HG03469 (cell line): ENCODE data around the gene PDE11A.
A peak's percentile ranks its signal among the peaks of the same experiment; 100 is the strongest.

Experiments used
- ATAC-seq: cut with Tn5 transposase; IDR thresholded peaks from one replicate; pipeline ENCODE4 v1.9.1; 2021; ENCODE audit warnings: mild to moderate bottlenecking, moderate library complexity, moderate number of reproducible peaks; ENCODE audit not compliant: unreplicated experiment

The PDE11A gene

DNA sequence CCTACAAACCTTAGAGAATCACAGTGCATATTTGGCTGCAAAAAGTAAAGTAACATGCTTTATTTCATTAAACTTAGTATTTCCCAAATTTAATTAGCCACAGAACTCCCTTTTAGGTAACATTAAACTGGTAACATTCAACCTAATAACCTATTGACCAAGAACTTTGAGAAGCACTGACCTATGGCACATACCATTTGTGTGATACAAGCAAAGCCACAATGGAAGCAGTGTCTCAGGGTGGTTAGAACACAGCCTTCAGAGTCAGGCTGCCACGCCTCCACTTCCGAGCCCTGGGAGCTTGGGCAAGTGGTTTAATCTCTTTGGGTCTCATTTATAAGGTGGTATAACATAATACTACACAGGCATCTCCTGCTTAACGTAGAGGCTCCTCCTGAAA lies 301.4 kb downstream of the PDE11A start:
- ATAC-seq = no peak

DNA sequence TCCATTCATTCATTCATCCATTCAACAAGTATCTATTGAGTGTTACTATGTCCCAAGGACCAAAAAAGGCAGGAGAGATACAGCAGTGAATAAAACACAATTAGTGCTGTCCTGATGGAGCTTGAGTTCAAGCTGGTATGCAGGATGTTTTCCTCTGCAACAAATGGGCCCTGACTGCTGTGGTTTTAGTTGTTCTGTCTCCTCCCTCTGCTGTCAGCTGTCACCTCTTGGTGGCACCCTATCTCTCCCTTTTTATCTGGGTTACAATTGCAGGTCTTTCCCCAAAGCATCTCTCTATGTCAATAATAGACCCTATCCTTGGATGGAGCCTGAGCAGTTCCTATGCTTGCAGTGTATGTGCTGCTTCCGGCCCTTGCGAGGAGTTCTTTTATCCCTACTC lies 304.8 kb downstream of the PDE11A start:
- no peak for ATAC-seq

DNA sequence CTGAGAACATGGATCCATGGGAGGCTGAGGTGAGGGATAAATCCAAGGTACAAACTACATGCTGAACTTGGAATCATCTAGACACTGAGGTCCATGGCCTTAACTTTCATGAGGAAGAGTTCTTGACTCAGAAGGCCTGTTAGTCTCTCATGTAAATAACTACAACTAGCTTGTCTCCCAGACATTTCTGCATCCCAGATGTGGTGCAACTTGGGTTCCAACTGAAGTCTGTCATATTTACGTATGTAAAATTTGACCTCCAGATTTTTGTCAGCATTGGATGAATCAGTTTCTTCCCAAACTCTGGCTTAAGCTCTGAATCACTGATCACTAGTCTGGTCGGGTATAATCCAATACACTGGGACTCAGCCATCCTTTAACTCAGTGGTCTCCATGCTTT lies 306.9 kb downstream of the PDE11A start:
- no peak for ATAC-seq

DNA sequence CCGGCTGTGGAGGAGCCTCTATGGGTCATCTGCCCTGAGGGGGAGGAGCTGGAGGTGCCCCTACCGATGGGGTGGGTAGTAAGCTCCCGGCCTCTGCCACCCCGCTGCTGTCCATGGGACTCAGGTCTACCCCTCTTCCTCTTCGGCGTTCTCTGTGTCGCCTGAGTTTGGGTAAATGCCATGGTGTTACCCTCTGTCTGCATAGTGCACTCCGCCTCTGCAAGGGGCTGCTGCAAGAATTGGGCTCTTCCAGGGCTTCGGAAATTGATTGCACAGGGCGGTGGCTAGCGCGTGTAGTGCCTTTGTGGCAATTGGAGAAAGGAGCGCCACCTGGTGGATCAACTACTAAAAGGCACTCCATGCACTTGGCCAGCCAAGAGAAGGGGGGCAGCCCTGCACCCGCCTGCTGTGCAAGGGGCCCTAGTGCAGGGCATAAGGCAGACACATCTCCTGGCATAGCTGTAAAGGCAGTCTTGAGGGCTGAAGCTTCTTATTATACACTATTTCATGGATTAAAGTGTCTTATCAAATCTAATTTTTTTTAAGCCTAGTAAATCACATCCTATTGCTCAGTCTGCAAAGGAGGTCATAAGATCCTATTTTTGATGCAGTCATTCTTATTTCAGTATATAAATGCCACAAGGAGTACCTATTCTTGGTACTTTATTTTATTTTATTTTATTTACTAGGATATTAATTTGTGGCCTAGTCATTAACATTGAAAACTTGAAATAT lies 308.9 kb downstream of the PDE11A start:
- peak; percentile 92 for ATAC-seq

DNA sequence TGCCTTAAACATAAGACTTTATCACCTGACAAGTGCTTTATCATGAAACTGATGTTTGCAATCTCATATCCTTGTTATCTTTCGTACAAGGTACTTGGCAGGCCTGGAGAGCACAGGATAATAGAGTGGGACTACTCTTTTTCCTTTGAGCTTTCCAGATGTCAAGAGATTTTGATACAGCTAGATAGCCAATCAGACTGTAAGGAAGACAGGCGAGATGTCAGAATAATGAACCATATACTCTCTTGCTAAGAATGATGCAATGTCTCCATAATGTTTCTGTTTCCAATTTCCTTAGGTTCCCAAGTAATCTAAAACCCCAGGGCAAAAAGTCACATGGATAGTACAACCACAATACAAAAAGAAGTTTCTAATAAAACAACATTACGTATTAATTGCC lies 313.1 kb downstream of the PDE11A start:
- ATAC-seq = no peak

DNA sequence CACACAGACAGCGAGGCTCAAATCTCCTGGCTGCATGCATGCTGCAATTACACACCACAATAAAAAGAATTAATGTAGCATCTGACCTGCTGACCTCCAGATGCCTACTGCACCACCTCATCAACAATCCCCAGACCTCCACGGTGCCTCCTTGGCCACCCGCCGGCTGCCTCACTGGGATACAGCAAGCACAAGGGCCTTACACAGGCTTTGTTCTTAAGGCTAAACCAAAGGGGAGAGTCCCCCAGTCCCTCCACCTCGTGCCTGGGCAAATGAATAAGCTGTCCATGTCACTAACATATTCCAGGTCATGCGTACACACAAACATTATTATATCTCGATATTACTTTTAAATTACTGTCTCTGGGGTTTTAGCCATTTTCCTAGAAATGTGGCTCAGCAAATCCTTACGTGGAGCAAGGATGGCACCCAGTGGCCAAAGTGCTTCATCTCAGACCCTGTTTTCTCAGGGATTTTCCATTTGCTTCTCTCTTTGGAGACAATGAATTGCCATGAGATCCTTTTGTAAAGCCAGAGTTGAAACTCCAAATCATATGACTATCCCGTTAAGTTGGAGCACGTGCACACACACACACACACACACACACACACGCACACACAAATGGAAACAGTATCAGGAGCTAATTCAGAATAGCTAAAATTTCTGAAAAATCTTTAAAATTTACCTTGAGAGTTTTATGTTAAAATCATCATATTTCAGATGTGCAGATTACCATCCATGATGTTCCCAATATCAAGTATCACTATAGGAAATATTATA lies 313.8 kb downstream of the PDE11A start:
- ATAC-seq = no peak

DNA sequence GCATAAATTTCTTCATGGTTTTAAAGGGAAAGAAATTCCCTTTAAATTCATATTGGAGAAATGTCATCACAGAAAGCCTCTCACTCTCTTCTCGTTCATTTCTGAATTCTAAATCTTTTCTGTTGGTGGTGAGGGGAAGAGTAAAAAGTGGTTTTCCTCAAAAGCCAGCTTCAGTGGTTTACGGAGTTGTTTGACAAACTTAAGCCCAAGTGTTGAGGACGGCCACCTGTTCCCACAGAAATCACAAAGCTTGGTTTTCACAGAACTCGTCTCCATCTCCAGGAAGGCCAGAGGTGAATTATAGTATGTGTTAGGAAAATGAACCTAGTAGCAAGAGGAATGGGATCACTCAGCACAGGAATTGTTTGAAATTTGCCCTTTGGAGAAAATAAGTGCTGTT lies 316.2 kb downstream of the PDE11A start:
- no peak for ATAC-seq

DNA sequence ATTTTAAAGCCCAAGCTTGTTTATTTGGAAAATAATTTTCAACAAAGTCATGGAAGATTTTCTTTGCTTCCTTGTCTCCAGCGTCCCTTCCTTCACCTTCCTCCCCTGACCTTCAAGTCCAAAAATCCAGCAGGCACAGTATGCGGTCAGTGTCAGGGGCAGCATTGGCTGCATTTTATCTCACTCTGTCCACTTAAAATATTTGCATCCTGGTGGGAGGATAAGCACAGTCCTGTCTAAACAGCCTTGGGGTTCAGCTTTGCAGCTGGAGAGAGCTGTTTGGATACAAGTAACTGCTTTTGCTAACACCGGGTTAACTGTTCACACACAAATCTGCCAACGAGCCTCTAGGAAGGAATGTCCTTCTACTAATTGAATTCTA lies 318.1 kb downstream of the PDE11A start:
- ATAC-seq = no peak

DNA sequence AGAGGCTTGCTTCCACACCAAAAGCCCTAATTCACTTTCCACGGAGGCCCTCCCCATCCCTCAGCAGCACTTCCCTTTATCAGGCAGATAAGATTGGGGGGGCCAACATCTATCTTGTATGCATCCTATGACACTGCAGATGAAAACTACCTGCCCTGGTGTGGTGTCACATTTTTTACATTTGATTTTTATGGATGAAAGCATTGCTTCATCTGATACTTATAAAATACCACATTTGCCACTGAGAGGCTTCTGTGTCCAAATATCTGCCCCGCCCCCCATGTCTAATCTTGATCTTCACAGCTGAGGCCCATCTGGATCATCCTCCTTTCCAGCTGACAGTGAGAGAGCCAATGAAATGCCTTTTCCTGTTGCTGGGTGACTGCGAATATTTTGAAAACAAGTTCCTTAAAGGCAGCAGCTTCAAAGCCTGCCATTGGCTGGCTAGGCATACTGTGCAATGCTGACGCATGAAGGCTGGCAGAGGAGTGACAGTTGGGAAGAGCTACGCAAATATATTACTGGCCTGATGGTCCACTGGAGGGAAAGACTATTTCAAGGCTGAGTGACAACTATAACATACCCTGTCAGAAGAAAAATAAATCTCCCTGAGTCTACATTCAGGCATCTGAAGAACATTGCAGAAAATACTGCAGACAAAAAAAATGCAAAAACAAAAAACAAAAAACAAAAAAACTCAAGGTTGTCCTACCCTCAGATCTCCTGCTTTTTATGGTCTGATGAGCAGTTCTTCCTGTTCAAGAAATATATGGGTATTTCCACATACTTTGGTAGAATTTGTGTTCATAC lies 318.7 kb downstream of the PDE11A start:
- ATAC-seq = no peak

DNA sequence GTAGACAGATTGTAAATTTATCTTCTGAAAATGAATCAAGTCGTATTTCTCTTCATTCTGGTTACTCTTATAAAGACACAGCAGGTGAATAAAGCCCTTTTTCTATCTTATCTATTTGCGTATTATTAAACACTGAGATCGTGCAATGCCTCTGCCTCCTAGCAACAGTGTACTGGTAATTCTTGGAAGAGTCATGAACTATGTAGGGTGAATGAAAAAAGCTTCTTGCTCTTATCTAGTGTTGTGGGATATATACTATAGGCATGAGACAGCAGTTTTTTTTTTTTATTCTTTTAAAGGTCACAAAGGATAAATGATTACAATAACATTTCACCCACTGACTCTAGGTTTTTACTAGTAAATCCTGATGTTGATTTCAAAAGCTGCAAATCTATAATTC lies 324.2 kb downstream of the PDE11A start:
- ATAC-seq = no peak

DNA sequence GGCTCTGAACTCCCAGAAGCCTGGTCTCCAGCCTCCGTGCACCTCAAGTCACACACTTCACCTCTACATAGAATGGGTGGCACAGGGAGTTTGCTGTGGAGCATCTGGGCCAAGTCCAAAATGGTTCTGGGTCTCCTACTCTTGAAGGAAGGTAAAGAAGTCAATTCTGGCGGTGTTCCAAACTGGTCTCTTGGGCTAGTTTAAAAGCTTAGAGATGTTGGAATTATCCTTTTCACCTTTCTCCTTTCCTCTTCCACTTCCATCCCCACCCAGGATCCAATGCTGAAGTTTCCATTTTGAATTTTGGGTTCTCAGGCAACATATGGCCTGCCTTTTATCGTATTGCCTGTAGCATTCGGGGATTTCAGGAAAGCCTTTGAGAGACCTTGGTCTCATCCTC lies 325.2 kb downstream of the PDE11A start:
- no peak for ATAC-seq

DNA sequence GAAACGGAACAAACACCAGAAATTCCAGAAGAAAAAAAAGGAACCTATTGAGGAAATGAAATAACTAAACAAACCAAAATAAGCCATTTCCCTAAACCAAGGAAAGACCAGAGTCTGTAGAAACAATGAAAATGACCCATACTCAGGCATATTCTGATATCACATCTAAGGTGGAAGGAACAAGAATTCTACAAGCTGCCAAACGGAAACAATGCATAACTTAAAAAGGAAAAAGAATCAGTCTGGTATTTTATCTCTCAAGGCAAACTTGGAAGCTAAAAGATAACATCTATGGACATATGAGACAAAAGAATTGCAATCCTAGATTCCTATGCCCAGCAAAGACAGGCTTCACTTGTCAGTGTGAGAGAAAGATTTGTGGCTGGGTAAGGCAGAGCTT lies 326.2 kb downstream of the PDE11A start:
- ATAC-seq = no peak

DNA sequence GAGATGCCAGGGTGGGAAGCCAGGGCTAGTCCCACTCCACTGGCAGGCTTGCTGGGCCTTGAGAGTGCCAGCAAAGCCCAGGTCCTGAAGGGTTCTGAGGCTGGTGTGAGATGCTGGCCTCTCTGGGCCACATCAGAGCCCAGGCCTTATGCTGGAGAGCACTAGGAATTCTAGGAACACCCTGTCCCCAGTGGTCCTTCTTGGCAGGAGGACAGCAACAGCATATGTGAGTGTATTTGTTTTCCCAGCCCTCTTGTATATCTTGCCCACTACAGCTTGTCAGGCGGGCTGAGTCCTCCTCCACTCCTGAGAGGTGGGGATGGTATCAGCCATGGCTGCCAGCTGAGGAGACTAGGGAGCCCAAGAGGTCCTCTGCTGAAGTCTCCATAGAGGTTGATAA lies 327.0 kb downstream of the PDE11A start:
- no peak for ATAC-seq

DNA sequence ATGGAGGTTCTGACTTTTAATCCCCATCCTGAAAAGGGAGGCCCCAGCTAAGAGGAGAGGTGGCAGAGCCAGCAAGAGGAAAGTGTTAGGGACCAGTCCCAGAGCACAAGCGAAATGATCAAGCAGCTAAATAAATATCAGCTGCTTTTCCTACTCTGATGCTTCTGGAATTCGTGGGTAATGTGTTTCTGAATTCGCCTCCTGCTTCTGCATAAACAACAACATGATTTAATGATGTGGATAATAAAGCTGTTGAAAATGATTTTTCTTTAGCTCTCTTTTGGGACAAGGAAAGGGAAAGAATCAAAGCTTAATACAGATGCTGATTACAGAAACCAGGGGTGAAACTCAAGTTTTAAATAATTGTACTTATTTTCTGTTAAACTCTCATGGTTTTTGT lies 329.7 kb downstream of the PDE11A start:
- ATAC-seq = no peak

DNA sequence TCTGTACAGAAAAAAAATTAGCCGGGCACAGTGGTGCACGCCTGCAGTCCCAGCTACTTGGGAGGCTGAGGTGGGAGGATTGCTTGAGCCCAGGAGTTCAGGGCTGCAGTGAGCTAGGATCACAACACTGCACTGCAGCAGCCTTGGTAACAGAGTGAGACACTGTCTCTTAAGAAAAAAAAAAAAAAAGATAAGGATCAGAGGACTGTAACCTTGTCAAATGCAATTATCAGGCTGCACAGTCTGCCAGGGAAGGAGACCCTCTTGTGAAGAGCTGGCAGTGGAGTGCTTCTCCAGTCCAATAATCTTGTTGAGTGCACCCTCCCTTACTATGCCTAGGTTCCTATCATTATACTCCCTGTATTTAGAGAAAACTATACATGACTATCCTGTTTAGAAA lies 330.7 kb downstream of the PDE11A start:
- no peak for ATAC-seq

DNA sequence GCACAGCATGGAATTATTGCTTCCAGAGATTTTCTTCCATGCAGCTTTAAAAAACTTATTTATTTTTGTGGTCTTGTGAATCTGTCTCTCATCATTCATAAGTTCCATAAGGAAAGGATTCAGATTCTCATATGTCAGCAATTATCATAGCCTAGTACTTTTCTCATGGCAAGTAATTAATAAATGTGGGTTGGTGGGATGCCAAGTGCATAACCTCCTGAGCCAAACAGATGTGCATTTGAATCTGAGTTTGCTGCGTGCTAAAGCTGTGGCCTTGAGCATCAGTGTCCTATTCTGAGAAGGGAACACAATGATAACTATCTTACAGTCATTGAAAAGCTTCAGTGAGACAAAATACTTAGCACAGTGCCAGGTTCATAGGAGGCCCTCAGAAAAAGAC lies 331.9 kb downstream of the PDE11A start:
- ATAC-seq = no peak

DNA sequence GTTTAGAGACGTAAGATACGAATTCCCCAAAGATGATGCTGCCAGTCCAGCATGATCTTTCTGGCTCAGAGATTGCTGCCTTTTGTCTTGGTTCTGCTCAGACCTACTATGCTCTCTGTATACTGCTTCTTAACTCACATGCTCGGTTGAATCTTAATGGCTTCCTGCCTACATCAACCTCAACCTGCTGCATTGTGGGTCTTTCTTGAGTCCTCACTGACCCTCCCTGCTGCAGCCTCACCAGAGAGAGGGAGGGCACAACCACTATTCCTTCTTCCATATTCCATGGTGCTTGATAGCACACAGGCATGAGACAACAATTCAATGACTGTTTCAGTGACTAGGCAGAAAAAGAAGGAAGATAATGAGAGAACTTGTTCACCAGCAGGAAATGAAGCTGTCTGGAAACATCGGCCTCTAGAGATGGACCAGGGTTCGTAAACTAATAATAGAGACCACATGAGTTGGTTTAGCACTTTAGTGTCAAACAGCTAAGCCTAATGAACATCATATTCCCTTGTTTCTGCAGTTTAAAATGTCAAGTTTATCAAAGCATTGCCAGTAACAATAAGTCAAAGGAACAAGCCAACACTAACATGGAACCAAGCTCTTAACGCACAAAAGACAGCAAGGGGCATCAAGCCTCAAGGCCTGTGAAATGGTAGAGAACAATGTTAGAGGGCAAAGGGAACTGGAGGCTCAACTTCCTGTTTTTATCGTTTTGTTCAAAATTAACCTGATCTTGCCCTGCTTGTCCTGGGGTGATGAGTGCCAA lies 333.9 kb downstream of the PDE11A start:
- no peak for ATAC-seq

DNA sequence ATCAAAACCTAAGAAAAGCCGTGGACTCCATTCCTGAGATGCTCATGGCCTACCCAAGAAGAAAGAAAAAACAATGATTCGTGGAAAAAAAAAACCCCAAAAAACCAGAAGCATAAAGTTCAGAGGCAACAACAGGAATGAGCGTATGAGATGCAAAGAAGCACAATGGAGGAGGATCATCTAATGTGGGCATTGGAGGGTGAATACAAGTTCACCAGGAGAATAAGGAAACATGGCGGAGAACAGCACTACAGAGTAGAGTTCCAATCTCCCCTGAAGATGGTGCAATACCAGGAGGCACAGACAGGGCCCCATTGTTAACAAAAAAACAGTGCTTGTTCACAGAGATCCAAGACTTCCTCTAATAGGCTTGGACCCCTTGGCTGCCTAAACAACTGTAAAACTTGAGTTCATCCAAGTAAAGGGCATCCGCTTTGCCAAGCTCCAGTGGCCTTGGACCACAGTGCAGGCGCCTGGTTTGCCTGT lies 337.2 kb downstream of the PDE11A start:
- ATAC-seq = no peak

DNA sequence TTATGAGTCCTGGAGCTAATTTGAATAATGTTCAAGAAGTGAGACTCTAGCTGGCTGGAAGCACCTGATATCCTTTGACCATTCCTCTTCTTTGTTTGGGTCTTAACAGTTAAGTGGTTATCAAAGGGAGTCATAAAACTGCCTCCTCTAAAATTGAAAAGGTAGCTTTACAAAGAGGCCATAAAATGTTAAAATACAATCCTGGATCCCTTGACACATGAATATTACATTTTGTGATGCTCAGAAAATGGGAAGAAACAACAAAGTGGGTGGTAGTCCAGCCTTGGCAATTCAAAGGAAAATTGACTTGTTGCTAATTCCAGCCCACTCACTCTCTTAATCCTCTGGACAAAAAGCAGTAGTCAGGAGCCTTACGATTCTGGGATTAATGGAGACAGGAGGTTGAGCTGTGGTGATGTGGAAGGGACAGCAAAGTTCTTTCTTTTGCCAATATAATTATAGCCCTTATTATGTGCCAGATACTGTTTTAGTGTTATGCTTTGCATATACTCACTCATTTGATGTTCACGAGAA lies 339.2 kb downstream of the PDE11A start:
- ATAC-seq = no peak

DNA sequence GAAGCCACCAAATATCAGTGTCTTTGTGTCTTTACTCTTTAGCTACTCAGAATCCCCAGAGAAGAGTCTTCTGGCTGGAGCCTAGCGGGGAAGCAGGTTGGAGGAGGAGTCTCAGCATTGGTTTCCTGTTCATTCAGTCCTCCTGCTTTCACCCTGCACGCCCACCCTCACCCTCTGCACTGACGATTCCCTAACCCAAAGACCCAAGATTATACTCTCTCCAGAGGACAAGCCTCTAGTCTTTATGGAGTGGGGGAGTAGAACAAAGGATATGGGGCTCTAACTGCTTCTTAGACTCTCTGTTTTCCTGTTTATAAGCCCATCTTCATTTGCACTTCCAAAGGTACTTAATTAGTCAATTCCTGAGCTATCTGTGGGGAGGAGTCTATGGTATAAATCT lies 341.2 kb downstream of the PDE11A start:
- ATAC-seq = no peak

DNA sequence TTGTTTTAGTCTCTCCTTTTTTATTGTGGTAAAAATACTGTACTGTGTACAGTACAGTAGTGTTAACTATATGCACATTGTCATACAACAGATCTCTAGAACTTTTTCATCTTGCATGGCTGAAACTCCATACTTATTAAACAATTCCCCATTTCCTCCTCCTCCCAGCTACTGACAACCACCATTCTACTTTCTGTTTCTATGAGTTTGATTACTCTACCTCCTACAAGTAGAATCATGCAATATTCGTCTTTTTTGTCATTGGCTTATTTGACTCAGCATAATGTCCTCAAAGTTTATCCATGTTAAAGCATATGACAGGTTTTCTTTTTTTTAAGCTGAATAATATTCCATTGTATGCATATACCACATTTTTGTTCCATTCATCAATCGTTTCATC lies 341.8 kb downstream of the PDE11A start:
- ATAC-seq = no peak
